Measurements from ENCODE around the gene KCNN2.
A peak's percentile ranks its signal among the peaks of the same experiment; 100 is the strongest.

The KCNN2 gene

DNA sequence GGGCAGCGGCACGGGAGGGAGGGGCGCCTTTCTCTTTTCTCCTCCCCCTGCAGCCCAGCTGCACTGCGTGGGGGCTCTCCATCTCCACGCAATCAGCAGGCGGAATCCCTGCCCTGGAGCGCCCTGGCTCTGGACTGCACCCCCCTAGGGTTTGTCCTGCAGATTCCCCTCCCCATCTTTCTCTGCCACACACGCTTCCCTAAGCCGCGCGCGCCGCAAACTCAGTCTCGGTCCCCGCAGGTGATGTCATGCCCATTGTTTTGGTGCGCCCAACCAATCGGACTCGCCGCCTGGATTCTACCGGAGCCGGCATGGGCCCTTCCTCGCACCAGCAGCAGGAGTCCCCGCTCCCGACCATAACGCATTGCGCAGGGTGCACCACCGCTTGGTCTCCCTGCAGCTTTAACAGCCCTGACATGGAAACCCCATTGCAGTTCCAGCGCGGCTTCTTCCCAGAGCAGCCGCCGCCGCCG lies at the start of gene KCNN2:
Gene KCNN2, plus strand, starts transcription at position 347 of the 473 bp plus-strand sequence. Its CDS starts 70 bp downstream, at position 417.
- peak; percentile 85 for DNase-seq

DNA sequence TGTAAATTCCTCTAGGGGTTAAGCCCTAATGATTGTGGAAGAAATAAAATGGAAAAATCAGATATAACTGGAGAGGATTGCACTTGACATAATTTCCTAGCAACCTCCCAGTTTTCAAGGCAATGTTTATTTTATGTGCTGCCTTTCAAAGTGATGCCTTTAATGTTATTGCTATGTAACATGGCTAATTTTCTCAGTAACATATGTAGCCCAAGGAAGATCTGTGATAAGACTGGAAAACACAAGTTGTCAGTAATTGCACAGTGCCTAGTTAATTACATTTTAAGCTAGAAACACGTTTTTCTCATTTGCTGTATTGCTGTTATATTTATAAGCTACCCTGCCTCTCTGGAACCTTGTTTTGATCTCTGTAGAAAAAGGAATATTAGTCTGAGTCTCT lies 49.2 kb upstream of the KCNN2 start:
- DNase-seq, result no peak

DNA sequence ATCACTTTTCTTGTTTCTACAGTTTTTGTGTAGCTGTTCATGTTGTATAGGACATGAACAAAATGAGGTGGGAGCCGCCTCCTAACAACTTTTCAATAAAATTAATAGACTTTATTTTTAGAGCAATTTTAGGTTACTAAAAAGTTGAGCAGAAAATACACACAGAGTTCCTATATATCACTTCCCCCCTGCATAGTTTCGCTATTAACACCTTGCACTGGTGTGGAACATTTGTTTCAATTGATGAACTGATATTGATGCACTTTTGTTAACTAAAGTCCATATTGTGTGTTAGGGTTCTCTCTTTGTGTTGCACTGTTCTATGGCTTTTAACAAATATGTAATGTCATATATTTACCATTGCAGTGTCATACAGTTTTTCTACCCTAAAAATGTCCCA lies 47.8 kb upstream of the KCNN2 start:
- DNase-seq, result no peak

DNA sequence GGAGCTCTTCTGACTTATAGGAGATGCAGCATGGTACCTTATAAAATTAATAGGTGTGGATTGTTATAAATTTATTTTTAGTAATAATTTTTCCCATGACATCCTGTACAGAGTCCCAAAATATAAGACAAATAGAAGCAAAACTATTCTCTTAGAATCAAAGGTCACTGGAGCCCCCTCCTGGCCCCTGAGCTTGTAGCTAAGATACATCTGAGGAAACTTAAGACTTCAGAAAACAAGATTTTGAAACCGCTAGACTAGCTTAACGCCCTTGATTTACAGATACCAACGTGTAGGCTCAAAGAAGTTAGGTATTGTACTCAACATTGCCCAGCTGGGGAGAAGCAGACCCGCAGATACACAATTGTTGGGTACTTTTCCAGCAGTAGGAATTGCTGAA lies 45.7 kb upstream of the KCNN2 start:
- no peak for DNase-seq

DNA sequence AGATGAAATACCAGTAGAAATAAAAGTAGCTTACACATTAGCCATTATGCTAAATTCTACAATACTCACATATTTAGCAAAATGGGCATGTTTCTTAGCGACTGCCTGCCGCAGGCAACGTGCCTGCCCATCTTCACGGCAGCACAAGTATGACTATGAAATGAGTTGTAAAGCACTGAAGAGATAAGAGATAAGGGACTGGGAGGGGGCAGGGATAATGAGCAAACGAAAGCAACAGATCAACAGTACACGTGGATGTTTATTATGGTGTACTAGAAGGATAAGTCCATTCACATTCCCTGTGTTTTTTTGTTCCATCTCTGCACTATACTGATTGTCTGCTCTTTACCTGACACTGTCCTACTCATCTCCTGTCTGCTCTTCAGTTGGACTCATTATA lies 44.1 kb upstream of the KCNN2 start:
- no peak for DNase-seq

DNA sequence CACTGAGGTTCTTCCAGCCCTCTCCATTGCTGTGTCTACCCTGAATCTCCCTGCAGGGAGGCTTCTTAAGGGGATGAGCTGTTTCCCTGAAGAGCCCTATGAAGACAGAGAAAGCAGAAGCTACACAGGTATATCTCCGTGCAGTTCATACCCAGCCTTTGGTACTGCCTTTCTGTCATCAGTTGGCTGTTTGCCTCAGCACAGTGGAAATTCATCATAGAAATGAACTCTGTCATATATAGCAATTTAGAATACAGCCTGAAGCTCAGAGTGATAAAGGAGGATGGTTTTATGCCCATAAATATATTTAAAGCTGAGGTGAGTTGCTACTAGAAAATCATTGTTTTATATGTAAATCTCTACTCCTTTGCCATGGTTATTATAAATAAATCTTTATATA lies 42.6 kb upstream of the KCNN2 start:
- DNase-seq, result no peak

DNA sequence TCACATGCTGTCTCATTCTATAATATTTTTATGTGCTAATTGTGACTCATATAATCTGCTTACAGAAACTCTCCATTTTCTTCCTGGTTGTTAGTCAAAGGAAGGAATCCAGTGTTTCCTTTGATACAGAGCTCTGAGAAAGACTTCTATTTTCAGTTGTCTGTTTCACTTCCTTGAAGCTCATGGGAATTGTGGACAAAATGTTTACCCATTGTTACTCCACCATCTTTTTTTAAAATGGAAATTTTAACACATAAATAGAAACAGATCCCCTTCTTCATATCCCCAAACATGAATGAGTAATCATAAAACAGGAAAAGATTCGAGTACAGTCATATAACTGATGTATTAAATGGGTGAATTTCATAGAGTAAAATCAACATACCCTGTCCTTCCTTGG lies 42.0 kb upstream of the KCNN2 start:
- DNase-seq, result no peak

DNA sequence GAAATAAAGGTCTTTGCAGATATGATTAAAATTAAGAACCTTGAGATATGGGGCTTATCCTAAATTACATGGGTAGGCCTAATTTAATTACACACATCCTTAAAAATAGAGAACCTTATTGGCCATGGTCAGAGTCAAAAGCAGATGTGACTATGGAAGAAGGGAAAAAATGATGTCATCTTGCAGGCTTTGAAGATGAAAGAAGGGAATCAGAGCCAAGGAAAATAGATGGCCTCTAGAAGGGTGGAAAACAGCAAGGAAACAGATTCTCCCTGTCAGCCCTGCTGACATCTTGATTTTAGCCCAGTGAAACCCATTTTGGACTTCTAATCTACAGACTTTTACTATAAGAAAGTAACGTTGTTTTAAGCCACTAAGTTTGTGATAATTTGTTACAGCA lies 37.6 kb upstream of the KCNN2 start:
- no peak for DNase-seq

DNA sequence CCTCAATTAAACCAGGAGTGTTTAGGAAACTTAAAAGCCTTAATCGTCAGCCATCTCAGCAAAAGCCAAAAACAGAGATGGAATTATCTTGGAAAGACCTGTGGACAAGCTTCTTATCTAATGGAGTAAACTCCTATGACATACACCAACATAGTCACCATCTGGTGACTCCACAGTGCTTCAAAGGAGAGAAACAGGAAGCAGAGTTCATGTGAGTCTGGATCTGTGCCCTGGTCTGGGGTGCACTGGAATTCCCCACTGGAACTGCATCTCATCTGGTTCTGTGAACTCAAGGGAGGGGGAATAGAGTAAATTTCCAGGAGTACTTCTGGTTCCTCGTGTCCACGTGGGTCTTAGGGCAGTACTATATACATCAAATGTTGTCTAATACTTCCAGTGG lies 36.3 kb upstream of the KCNN2 start:
- no peak for DNase-seq

DNA sequence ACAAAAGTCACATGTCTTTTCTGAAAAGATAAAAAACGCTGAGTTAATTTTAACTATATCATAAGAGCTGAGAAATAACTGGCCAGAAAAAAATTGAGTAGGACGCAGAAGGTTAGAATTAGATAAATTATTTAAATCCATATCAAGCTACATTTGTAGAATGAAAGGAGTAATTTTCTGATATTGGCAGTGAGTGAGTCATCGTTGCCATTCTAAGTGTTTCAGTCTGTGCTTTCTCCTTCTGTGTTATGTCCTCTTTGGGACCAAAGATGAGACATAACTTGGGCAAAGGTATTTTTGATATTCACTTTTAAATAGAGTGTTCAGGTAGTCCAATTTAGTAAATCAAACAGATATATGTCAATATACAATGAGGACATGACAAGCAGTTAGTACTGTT lies 34.4 kb upstream of the KCNN2 start:
- no peak for DNase-seq

DNA sequence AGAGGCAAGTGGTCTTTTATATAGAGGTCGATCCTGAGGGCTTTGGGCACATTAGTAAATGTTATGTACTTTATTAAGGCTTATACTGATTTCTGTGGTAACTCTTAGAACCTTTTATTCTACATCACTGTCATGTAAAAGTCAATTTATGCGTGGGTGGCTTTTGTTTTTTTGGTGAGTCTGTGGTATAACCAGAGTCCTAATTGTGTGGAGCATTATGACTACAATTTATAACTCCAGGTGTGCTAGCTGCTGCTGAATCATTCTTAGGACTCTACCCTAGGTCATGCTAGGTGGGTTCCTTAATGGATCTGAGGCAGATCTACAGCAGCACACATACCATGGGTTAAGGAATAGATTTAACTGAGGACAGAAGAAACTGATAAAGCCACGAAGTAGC lies 33.9 kb upstream of the KCNN2 start:
- DNase-seq, result no peak

DNA sequence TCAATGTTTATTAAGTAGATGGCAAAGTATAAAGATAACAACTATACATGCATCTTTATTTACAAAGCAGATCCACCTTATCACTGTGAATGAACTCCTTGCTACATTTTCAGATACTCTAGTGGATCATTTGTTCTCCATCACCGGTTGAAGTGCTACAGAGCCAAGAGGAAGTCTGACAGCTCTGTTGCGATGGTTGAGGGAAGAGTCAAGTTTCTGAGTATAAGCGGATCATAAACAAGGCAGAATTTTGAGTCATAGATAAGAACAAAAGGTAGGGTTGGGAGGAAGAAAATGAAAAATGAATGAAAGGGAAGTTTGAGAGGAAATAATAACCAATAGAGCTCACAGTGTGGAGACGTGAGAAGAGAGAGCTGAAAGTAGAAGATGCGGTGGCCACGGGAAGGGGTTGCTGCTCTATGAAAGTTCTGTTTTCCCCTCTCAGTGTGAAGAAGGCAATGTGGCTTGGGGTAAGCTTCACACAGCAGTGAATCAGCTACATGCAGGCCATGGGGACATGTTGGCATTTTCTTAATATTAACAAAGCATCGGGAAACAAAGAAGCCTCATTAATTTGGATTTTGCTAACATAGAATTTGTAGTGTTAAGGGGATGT lies 30.8 kb upstream of the KCNN2 start:
- DNase-seq, result no peak

DNA sequence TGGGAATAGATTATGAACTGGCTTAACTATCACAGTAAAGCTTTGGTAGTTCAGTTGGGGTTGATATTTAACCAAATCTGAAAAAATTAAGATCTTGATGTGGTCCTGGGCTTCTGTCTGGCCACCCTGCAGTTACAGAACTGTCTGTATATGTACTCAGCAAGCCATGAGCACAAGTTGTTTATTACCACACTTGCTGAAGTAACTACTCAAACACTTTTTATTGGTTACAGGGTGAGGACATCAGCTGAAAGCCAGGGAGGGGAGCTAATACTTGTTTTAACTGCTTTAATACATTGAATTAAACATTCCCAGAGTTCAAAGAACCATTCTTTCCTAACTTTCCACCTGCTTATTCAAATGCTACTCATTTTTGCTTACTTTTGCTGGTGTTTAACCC lies 29.4 kb upstream of the KCNN2 start:
- no peak for DNase-seq

DNA sequence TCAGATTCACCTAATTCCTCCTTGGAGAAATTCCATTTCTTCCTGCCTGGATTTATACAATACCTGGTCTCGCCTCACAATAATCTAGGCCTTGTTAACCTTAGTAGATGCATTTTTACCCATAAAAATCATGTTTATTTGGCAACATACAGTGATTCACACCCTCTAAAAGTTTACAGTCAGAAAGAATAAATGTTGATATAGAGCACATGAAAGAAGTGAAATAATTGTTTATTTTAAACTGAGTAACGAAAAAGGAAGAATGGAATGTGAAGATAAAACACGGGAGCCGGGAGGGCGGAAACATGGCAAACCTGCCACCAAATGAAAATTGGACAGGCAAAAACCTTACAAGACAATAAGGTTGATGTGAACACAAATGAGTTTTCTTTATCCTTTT lies 28.9 kb upstream of the KCNN2 start:
- no peak for DNase-seq

DNA sequence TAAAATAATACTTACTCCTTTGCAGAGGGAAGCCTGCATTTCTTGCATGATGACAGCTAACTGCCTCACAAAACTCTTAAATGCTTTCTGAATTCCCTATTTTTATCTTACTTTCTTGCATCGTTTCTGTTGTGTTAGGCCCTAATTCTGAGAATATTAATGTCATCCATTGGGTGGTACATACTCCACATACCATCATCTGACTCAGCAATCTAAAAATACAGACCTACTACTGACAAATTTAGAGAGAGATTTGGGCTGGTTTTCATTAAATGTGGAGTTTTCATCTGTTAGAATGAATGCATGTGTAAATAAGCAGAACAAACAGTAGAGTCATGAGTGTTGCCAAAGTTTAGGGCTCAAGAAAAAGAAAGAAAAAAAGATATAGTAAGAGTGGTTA lies 26.5 kb upstream of the KCNN2 start:
- no peak for DNase-seq

DNA sequence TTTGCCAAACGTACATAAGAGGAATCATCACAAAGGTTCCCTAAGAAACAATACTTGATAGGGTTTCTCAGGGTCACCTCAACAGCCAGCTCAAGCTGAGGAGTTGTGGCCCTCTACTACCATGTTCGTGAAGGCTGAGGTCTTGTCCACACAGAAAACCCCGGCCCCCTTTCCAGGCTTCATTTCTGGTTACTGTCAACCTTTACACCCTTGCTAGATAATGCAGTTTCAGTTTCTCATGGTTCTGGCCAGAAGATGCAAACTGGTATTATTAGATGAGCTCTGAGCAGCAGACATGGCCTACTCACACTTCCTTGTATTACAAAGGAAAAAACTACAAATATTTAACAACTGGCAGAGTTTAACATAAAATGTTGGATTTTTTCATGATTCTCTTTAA lies 22.8 kb upstream of the KCNN2 start:
- no peak for DNase-seq

DNA sequence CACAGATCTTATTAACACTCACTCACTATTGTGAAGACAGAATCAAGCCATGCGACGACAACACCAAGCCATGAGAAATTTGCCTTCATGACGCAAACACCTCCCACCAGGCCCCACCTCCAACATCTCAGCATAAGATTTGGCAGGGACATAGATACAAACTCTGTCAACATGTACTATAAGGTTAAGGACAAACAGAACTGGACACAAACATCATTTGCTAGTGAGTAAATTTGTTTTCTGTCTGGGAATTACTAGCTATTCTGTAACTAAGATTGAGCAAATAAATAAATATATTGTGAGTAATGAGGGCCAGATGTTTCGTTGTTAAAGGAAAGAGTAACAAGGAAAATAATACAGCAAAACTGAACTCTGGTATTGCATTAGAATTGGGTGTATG lies 15.7 kb upstream of the KCNN2 start:
- DNase-seq, result no peak

DNA sequence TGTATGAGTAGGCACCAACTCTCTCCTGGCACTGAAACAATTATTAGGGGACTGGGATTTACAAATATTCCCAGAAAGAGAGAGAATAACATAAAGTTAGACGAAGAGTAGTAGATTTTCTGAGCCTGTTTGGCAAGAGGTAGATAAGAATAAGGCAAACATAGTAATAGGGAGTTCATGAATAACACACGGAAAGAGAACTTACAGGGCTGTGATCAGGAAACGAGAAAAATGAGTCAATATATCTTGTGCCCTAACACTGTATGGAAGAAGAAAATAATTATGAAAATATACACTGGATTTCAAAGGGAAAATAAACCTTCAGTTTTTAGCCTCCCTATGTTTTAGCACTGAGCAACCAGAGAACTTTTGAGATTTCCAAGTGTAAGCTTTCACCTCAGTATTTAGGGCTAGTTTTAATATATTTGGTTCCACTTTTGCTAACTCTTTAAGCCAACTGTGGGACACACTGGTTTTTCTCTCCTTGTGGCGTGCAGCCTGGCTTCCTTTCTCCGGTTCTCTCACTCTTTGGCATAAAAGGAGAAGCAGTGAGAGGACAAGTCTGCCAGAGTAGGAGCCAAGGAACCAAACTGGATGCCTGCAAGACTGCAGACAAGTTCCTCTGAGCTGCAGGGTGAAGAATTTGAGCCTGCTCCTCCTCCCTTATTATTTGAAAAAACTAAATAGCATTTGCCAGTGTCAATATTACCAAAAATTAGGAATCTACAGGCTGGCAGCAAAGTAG lies 6.6 kb upstream of the KCNN2 start:
- DNase-seq, result no peak

DNA sequence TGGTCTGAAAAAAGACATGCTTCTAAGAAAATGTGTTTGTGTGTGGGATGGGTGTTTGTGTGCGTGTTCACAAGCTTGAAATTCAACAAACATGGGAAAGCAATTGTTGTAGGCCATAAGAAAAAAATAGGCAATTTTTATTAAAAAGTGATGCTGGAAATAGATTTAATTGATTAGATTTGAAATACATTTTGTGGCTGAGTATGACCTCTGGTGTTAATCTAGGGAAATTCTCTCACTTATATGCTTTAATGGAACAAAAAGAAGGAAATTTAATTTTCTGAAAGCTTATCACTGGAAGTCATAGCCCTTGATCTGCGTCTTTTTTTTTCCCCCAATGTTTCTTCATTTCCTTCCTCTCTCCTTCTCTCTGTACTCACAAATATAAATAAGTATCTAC lies 3.5 kb upstream of the KCNN2 start:
- no peak for DNase-seq

DNA sequence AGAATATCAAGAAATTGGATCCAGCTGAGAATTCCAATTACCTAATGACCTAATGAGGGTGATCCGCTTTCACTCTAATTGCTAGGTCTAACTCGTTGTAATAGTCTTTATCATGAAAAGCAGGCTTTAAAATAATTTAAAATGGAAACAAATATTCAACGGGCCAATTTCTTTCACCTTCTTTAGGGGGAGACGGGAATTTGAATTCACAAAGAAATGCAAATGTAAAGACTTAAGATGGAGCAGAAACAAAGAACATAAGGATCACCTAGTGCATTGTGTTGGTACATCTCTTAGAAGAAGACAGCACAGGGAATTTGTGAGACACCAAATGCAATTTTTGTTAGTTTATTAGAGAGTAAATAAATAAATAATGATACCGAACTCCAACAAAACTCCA lies 1.5 kb upstream of the KCNN2 start:
- no peak for DNase-seq

DNA sequence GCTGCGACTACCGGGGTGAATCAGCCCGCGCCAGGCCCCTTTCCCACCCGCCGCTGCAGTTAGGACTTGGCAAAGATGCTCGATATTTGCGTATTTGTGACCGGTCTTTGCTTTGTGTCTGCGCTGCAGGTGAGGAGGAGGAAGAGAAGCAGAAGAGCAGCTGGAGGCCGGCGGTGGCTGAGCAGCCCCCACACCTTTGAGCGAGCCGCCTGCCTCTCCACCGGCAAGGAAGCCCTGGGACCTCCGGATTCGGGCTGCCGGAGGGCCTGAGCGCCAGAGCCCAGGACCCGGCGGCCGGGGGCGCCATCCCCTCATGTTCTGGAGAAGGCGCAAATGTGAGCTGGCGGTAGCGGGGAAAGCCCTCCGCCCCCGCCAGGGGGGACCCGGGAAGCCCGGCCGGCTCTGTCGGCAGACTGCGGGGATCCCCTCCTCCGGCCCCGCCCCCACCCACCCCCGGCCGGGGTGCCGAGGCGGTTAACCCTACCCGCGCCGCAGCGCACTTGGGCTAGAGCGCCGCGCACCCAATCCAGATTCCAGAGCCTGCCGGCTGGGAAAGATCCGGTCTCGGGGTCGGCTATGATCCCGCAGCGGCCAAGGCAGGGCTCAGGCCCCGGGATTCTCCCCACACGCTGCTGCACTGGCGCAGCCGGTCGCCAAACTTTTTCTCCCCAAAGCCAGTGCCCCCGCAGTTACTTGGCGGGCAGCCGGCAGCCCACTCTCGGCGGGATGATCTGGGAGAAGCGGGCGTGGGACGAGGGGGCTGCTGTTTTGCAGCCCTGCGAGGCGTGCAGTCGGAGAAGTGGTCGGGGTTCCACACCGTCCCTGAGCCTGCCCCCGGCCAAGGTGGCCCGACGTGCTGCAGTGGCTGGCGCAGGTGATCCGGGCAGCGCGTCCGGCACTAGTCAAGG lies 800 bp upstream of the KCNN2 start:
- DNase-seq, result peak; percentile 72

DNA sequence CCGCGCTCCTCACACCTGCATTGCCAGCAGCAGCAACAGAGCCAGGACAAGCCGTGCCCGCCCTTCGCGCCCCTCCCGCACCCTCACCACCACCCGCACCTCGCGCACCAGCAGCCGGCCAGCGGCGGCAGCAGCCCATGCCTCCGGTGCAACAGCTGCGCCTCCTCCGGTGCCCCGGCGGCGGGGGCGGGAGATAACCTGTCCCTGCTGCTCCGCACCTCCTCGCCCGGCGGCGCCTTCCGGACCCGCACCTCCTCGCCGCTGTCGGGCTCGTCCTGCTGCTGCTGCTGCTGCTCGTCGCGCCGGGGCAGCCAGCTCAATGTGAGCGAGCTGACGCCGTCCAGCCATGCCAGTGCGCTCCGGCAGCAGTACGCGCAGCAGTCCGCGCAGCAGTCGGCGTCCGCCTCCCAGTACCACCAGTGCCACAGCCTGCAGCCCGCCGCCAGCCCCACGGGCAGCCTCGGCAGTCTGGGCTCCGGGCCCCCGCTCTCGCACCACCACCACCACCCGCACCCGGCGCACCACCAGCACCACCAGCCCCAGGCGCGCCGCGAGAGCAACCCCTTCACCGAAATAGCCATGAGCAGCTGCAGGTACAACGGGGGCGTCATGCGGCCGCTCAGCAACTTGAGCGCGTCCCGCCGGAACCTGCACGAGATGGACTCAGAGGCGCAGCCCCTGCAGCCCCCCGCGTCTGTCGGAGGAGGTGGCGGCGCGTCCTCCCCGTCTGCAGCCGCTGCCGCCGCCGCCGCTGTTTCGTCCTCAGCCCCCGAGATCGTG lies 517 bp downstream of the KCNN2 start:
- DNase-seq, result no peak
